OCI-LY7 (cell line): Measurements from ENCODE around the gene PAK6. TPM values are rescaled to one million over a fixed set of nuclear protein-coding genes. Genes with fewer than 3 reads are reported as not detected.

Experiments
- BruUV-seq: library from RNA; stranded (reverse); fragments of 400-500 nt; replicated peaks from 2 replicates; lab custom pipeline; 2021; lab: Mats Ljungman, UMichigan
- CTCF ChIA-PET: fragments of 300-600 bp; sonication (Branson Sonifier 250); formaldehyde crosslinking; loops from one replicate; lab custom pipeline; 2022; ENCODE audit warnings: antibody characterized with exemption; ENCODE audit not compliant: unreplicated experiment; lab: Charles Lee
- POLR2A ChIA-PET: fragments of 300-600 bp; sonication (Branson Sonifier 250); formaldehyde crosslinking; loops from one replicate; lab custom pipeline; 2022; ENCODE audit warnings: antibody characterized with exemption; lab: Charles Lee
- DNase-seq: peaks from one replicate; pipeline ENCODE4 v3.0.0-alpha.2; 2015; ENCODE audit warnings: low spot score
- H2AFZ ChIP-seq: fragments of 200-600 bp; sonication (generic), shearing (Covaris generic); 2 replicates; pipeline ENCODE4 v1.6.1; 2014; ENCODE audit warnings: mild to moderate bottlenecking, antibody characterized with exemption, low read length, moderate library complexity
- H3K27ac ChIP-seq: fragments of 200-600 bp; sonication (generic); 2 replicates; pipeline ENCODE4 v1.5.1; 2014; ENCODE audit warnings: mixed run types, low read depth, mild to moderate bottlenecking, moderate library complexity, low read length, inconsistent platforms; ENCODE audit not compliant: poor library complexity, severe bottlenecking
- H3K36me3 ChIP-seq: fragments of 200-600 bp; sonication (generic); 2 replicates; pipeline ENCODE4 v1.6.1; 2014; ENCODE audit warnings: mild to moderate bottlenecking, antibody characterized with exemption, low read length, moderate library complexity, mixed read lengths; ENCODE audit not compliant: insufficient read depth
- H3K4me1 ChIP-seq: fragments of 200-600 bp; sonication (generic); 2 replicates; pipeline ENCODE4 v1.5.1; 2014; ENCODE audit warnings: mild to moderate bottlenecking, low read length; ENCODE audit not compliant: insufficient read depth, poor library complexity, severe bottlenecking
- H3K4me2 ChIP-seq: fragments of 200-600 bp; sonication (generic); 2 replicates; pipeline ENCODE4 v1.6.1; 2014; ENCODE audit warnings: mild to moderate bottlenecking, low read length
- H3K4me3 ChIP-seq: fragments of 200-600 bp; sonication (generic); 2 replicates; pipeline ENCODE4 v1.5.1; 2014; ENCODE audit warnings: mild to moderate bottlenecking, low read depth, low read length; ENCODE audit not compliant: poor library complexity, severe bottlenecking
- H3K79me2 ChIP-seq: fragments of 200-600 bp; sonication (generic); 2 replicates; pipeline ENCODE4 v1.6.1; 2016; ENCODE audit warnings: low read depth, mild to moderate bottlenecking, low read length, moderate library complexity, mixed read lengths; ENCODE audit not compliant: insufficient read depth
- H3K9me2 ChIP-seq: fragments of 200-600 bp; sonication (generic); 2 replicates; pipeline ENCODE4 v1.6.1; 2016; ENCODE audit warnings: mild to moderate bottlenecking, low read length, mixed read lengths; ENCODE audit not compliant: insufficient read depth
- H3K9me3 ChIP-seq: fragments of 200-600 bp; sonication (generic); 2 replicates; pipeline ENCODE4 v1.6.1; 2014; ENCODE audit warnings: mild to moderate bottlenecking, mixed run types, low read length, mixed read lengths
- H4K20me1 ChIP-seq: fragments of 200-600 bp; sonication (generic); 2 replicates; pipeline ENCODE4 v1.6.1; 2014; ENCODE audit warnings: mild to moderate bottlenecking, antibody characterized with exemption, low read length, moderate library complexity, mixed read lengths; ENCODE audit not compliant: insufficient read depth
- EZH2phosphoT487 ChIP-seq: fragments of 200-600 bp; sonication (generic); IDR thresholded peaks from 2 replicates; pipeline ENCODE4 v1.6.1; 2018; ENCODE audit warnings: low read depth, borderline replicate concordance, mild to moderate bottlenecking, mixed run types, antibody characterized with exemption, low read length, moderate library complexity, mixed read lengths
- intact Hi-C: fragments of 100-400 bp; cut with micrococcal nuclease; formaldehyde crosslinking; loops from one replicate; pipeline ENCODE4 v1.10.0; 2022; ENCODE audit not compliant: unreplicated experiment
- total RNA-seq, 2 experiments: library from RNA; depleted of rRNA in 1 of 2; stranded (reverse); fragments of >200 nt in 1 of 2; shearing (Covaris generic) in 1 of 2; gene quantifications; 2 replicates each; pipeline ENCODE4 v1.2.3, GENCODE V29; 2014 to 2022
- TF ChIP-seq, protein P1 (sequence below): fragments of 200-600 bp; sonication (generic); conservative IDR thresholded peaks from 2 replicates; pipeline ENCODE4 v1.5.1; 2014; ENCODE audit warnings: mild to moderate bottlenecking, antibody characterized with exemption, low read length, moderate library complexity, mixed read lengths

Gene PAK6
- total RNA-seq, 2 experiments from 2014 or later: 0.03 TPM; not detected in 1

DNA sequence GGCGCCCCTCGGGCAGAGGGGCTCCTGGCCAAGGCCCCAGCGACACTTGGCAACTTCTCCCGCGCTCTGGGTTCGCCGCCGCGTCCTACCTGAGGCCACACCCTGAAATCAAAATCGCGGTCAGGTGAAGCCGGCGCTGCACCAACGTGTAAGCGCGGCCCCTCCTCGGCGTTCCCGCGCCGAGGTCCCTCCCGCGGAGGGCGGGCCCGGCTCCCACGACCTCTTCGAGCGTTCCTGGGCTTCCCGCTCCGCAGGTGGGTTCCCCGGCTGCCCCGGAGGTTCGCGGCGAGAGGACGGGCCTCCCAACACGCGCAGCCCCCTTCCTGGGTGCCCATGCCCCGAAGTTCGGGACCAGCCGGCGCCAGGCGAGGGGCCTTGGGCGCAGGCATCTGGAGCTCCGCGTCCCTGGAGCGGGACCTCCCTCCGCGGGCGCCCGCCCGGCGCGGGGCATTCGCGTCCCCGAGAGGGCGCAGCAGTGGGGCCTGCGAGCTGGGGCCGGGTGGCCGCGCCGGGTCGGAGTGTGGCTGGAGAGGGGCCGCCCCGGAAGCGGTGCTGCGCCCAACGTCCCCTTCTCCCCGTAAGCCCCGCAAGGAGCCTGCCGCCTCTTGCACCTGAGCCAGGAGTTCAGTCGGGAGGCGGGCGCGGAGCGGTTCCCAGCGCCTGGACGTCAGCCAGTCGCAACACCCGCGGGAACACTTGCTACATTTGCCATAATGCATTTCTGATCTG is 13.7 kb downstream of the PAK6 start:
- BruUV-seq: no TSS peak
- Histone ChIP-seq H4K20me1 (no peaks in the 10 kb centered on the region), H3K4me1 (no peaks in the 10 kb centered on the region), H3K27ac (no peak overlapping the region), H3K79me2 (no peaks in the 10 kb centered on the region), H2AFZ (no peak overlapping the region), H3K4me3 (no peak overlapping the region), H3K4me2 (no peak overlapping the region), H3K9me2 (no peaks in the 10 kb centered on the region), H3K36me3 (no peaks in the 10 kb centered on the region), H3K9me3 (no peaks in the 10 kb centered on the region)
- ChIA-PET POLR2A (no interaction called here), CTCF (no interaction called here)
- DNase-seq: no peak
- intact Hi-C loops: no loop called here
- TF ChIP-seq EZH2phosphoT487: no peak; the same call in 1 of the 2 replicates
- TF ChIP-seq, protein P1, sequence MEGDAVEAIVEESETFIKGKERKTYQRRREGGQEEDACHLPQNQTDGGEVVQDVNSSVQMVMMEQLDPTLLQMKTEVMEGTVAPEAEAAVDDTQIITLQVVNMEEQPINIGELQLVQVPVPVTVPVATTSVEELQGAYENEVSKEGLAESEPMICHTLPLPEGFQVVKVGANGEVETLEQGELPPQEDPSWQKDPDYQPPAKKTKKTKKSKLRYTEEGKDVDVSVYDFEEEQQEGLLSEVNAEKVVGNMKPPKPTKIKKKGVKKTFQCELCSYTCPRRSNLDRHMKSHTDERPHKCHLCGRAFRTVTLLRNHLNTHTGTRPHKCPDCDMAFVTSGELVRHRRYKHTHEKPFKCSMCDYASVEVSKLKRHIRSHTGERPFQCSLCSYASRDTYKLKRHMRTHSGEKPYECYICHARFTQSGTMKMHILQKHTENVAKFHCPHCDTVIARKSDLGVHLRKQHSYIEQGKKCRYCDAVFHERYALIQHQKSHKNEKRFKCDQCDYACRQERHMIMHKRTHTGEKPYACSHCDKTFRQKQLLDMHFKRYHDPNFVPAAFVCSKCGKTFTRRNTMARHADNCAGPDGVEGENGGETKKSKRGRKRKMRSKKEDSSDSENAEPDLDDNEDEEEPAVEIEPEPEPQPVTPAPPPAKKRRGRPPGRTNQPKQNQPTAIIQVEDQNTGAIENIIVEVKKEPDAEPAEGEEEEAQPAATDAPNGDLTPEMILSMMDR: no peak

DNA sequence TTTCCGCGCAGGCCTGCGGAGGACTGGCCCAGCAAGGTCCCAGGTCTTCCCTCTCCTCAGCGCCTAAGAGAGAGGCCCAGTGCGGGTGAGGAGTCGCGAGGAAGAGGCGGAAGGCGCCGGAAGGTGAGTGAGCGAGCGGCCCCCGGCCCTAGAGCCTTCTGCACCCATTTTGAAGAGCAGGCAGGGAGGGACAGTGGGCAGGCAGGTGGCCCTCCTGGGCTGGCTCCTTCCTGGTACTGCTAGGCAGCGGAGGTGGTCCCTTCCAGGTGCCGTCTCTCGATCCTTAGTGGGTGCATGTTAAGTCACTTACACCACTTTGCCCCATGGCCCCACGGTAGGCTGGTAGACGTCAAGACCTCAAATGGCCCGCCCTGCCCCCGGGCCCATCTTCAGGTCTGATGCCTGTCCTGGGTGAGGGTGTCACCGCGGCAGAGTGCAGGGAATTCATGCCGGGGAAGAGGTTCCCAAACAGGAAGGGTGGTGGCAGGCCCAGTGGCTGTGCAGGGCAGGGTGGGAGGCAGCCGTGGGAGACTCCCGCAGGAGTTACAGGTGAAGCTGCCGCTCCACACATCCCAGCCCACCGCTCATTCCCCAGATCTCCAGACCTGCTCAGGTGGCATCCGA is 14.4 kb downstream of the PAK6 start:
- TF ChIP-seq, protein P1: no peak
- TF ChIP-seq EZH2phosphoT487: no peak
- Histone ChIP-seq H3K9me3 (no peaks in the 10 kb centered on the region), H3K36me3 (no peaks in the 10 kb centered on the region), H3K4me1 (no peaks in the 10 kb centered on the region), H4K20me1 (no peaks in the 10 kb centered on the region), H3K27ac (no peak overlapping the region), H3K4me2 (no peak overlapping the region), H3K4me3 (no peak overlapping the region), H2AFZ (no peak overlapping the region), H3K9me2 (no peaks in the 10 kb centered on the region), H3K79me2 (no peaks in the 10 kb centered on the region)
- POLR2A ChIA-PET: no interaction called here
- BruUV-seq: no TSS peak
- intact Hi-C loops: no loop called here
- CTCF ChIA-PET: no interaction called here
- no peak for DNase-seq

- Histone ChIP-seq H3K27ac (no peak overlapping the region), H4K20me1 (no peaks in the 10 kb centered on the region), H3K36me3 (no peaks in the 10 kb centered on the region), H3K4me2 (no peak overlapping the region), H3K4me1 (no peaks in the 10 kb centered on the region), H3K9me2 (no peaks in the 10 kb centered on the region), H3K79me2 (no peaks in the 10 kb centered on the region), H2AFZ (no peak overlapping the region), H3K4me3 (no peak overlapping the region), H3K9me3 (no peaks in the 10 kb centered on the region)
- no peak for DNase-seq
- BruUV-seq: no TSS peak
- intact Hi-C loops: no loop called here
- ChIA-PET CTCF (no interaction called here), POLR2A (no interaction called here)
- TF ChIP-seq EZH2phosphoT487: no peak
- TF ChIP-seq, protein P1: peak; percentile 25; the same call in 1 of the 2 replicates
Measured at GRCh38 chr15:40254452-40254851, 15.6 kb downstream of the PAK6 start.
